Memory B cell (primary cell): ENCODE measurements around the gene KLRC2.
"Not testable (repeated sequence)": the region's sequence is repeated elsewhere in the genome, so short reads cannot be mapped to it uniquely, and the experiment has no call there.

Experiments used
- ATAC-seq: fragments of 150-1000 bp; cut with Tn5 transposase; 2 replicates; pipeline ENCODE4 v1.10.0; 2021; ENCODE audit warnings: low read depth, mild to moderate bottlenecking, moderate library complexity
- DNase-seq, 2 donors: peaks; one replicate each; pipeline ENCODE4 v3.0.0; 2022; ENCODE audit warnings: low spot score in 2 of 2
- H3K27ac Mint-ChIP-seq: one replicate; pipeline ENCODE4 v1.8.0; 2022; ENCODE audit warnings: mild to moderate bottlenecking, moderate library complexity, mixed read lengths
- H3K27me3 Mint-ChIP-seq: one replicate; pipeline ENCODE4 v1.8.0; 2022; ENCODE audit warnings: mixed read lengths
- H3K36me3 Mint-ChIP-seq: one replicate; pipeline ENCODE4 v1.8.0; 2022; ENCODE audit warnings: mild to moderate bottlenecking, mixed read lengths
- H3K4me1 Mint-ChIP-seq: one replicate; pipeline ENCODE4 v1.8.0; 2022; ENCODE audit warnings: mixed read lengths
- H3K4me3 Mint-ChIP-seq: one replicate; pipeline ENCODE4 v1.8.0; 2022; ENCODE audit warnings: mild to moderate bottlenecking, moderate library complexity, mixed read lengths
- H3K9me3 Mint-ChIP-seq: one replicate; pipeline ENCODE4 v1.8.0; 2022; ENCODE audit warnings: mixed read lengths

KLRC2 gene

DNA sequence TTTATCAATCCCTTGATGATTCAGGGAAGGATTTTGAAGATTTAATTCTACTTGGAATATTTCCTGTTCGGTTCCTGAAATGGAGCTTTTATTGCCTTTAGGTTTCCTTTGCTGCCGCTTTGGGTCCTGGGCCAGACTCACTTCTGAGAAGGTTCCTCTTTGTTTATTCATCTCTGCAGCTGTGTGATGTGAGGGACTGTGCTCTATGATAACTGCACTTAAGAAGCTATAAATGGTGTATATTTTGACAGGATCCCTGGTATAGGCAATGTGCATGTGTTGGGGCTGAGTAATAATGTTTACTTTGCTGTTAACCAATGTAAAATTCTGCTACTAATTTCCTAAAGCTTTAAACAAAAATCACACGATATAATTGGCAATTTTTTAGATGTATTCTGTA, at the start of gene KLRC2:
TSS of gene KLRC2 (minus strand) at position 195 of the 400 bp plus-strand sequence. CDS start at position 171, 24 bp downstream.
- peak; percentile 39 for ATAC-seq
- not testable (repeated sequence) for DNase-seq, H3K9me3 Mint-ChIP-seq, H3K36me3 Mint-ChIP-seq, H3K27me3 Mint-ChIP-seq, H3K4me1 Mint-ChIP-seq, H3K4me3 Mint-ChIP-seq, H3K27ac Mint-ChIP-seq

GRCh38 chr12:10481901-10482300, 46.1 kb upstream of the KLRC2 start:
- DNase-seq, ATAC-seq, H3K36me3 Mint-ChIP-seq, H3K4me3 Mint-ChIP-seq, H3K9me3 Mint-ChIP-seq, H3K27ac Mint-ChIP-seq, H3K4me1 Mint-ChIP-seq: not testable (repeated sequence)
- peaks cover 11% of the 10 kb centered on the region for H3K27me3 Mint-ChIP-seq

DNA sequence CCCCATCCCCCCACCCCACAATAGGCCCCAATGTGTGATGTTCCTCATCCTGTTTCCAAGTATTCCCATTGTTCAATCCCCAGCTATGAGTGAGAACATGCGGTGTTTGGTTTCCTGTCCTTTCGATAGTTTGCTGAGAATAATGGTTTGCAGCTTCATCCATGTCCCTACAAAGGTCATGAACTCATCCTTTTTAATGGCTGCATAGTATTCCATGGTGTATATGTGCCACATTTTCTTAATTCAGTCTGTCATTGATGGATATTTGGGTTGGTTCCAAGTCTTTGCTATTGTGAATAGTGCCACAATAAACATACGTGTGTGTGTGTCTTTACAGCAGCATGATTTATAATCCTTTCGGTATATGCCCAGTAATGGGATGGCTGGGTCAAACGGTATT, 37.0 kb upstream of the KLRC2 start:
- not testable (repeated sequence) for H3K27me3 Mint-ChIP-seq, H3K27ac Mint-ChIP-seq, H3K4me1 Mint-ChIP-seq, H3K9me3 Mint-ChIP-seq, DNase-seq, H3K4me3 Mint-ChIP-seq, ATAC-seq, H3K36me3 Mint-ChIP-seq

- Mint-ChIP-seq H3K4me3 (no peak overlapping the region), H3K36me3 (peaks cover 1% of the 10 kb centered on the region), H3K9me3 (peaks cover 3% of the 10 kb centered on the region), H3K27ac (no peak overlapping the region), H3K4me1 (no peaks in the 10 kb centered on the region), H3K27me3 (peaks cover 6% of the 10 kb centered on the region)
- ATAC-seq, result no peak
- no peak for DNase-seq
Observed at GRCh38 chr12:10469701-10470100, 33.9 kb upstream of the KLRC2 start.

DNA sequence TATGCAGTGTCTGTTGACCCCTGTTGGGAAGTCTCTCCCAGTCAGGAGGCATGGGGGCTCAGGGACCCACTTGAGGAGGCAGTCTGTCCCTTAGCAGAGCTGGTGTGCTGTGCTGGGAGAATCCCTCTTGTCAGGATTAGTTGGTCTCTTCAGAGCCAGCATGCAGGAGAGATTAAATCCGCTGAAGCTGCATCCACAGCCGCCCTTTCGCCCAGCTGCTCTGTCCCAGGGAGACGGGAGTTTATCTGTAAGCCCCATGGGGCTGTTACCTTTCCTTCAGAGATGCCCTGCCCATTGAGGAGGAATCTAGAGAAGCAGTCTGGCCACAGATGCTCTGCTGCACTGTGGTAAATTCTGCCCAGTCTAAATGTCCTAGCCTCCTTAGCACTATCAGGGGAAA, 30.5 kb upstream of the KLRC2 start:
- H3K4me1 Mint-ChIP-seq, result no peaks in the 10 kb centered on the region
- H3K36me3 Mint-ChIP-seq, result no peaks in the 10 kb centered on the region
- H3K27me3 Mint-ChIP-seq, result peaks cover 11% of the 10 kb centered on the region
- peaks cover 2% of the 10 kb centered on the region for H3K9me3 Mint-ChIP-seq
- H3K27ac Mint-ChIP-seq, result no peak overlapping the region
- DNase-seq (no peak), ATAC-seq (no peak)
- no peak overlapping the region for H3K4me3 Mint-ChIP-seq

GRCh38 chr12:10457760-10458159, 21.9 kb upstream of the KLRC2 start:
- Mint-ChIP-seq H3K4me3 (no peak overlapping the region), H3K27me3 (peaks cover 1% of the 10 kb centered on the region), H3K36me3 (peaks cover 2% of the 10 kb centered on the region), H3K27ac (no peak overlapping the region), H3K4me1 (no peaks in the 10 kb centered on the region), H3K9me3 (peaks cover 30% of the 10 kb centered on the region)
- no peak for DNase-seq
- no peak for ATAC-seq

DNA sequence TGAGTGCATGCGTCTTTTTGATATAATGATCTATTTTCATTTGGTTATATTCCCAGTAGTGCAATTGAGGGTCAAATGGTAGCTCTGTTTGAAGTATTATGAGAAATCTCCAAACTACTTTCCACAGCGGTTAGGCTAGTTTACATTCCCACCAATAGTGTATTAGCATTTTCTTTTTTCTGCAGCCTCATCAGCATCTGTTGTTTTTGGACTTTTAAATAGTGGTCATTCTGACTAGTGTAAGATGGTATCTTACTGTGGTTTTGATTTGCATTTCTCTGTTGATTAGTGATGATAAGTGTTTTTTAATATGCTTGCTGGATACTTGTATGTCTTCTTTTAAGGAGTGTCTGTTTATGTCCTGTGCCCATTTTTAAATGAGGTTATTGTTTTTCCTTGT, 21.0 kb upstream of the KLRC2 start:
- no peak overlapping the region for H3K27ac Mint-ChIP-seq
- no peaks in the 10 kb centered on the region for H3K4me1 Mint-ChIP-seq
- no peak for DNase-seq
- no peak for ATAC-seq
- peaks cover 2% of the 10 kb centered on the region for H3K36me3 Mint-ChIP-seq
- peaks cover 29% of the 10 kb centered on the region for H3K9me3 Mint-ChIP-seq
- H3K4me3 Mint-ChIP-seq, result no peak overlapping the region
- peaks cover 1% of the 10 kb centered on the region for H3K27me3 Mint-ChIP-seq

- Mint-ChIP-seq H3K36me3 (peaks cover 2% of the 10 kb centered on the region), H3K4me3 (no peak overlapping the region), H3K27me3 (no peaks in the 10 kb centered on the region), H3K4me1 (no peaks in the 10 kb centered on the region), H3K9me3 (peaks cover 28% of the 10 kb centered on the region), H3K27ac (no peak overlapping the region)
- no peak for ATAC-seq
- no peak for DNase-seq
Observed at GRCh38 chr12:10455766-10456165, 20.0 kb upstream of the KLRC2 start.

DNA sequence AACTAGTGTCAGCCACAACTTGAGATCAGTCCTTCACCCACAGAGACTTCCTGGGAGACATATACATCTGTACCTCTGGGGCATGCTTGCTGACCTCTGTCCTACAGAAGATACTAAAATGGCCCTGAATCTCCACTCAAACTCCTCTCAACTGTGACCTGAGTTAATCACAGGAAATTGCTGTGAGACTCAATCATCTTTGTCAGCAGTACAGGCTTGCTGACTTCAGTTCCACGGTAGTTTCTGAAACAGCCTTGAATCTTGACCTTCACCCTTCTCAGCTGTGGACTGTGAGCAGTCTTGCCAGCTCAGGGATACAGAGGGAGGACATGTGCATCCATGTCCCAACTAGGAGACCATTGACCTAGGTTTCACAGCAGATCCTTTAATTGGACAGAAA, 18.7 kb upstream of the KLRC2 start:
- no peaks in the 10 kb centered on the region for H3K4me1 Mint-ChIP-seq
- ATAC-seq (no peak), DNase-seq (no peak)
- H3K4me3 Mint-ChIP-seq, result no peak overlapping the region
- peaks cover 2% of the 10 kb centered on the region for H3K36me3 Mint-ChIP-seq
- no peaks in the 10 kb centered on the region for H3K27me3 Mint-ChIP-seq
- peaks cover 23% of the 10 kb centered on the region for H3K9me3 Mint-ChIP-seq
- H3K27ac Mint-ChIP-seq, result no peak overlapping the region

DNA sequence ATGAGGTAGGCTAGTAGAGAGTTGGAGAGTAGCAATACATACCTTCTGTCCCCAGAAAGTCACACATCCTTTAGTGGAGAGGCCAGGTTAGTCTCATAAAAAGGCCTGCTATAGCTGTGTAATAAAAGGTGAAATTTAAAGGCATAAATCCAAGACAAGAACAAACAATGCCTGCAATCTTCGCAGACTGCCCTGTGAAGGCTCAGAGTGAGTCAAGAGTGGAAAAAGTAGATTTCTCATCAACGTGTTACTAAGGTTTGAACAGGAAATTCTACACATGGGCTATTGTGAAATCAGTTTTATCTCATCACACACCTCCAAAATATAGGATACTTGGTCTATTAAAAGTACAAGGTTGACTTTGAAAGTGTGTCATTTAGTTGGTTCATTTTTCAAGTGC, 17.3 kb upstream of the KLRC2 start, which contains the start of gene KLRC1:
TSS of gene KLRC1 (minus strand) at position 222 of the 400 bp plus-strand sequence. CDS start 2,221 bp downstream, outside the sequence.
- ATAC-seq (no peak), DNase-seq (no peak)
- Mint-ChIP-seq H3K9me3 (peaks cover 17% of the 10 kb centered on the region), H3K27me3 (no peaks in the 10 kb centered on the region), H3K4me3 (no peak within 1 kb of the TSS), H3K27ac (no peak within 1 kb of the TSS), H3K36me3 (peaks cover 2% of the 10 kb centered on the region), H3K4me1 (no peaks in the 10 kb centered on the region)

- no peak for DNase-seq
- no peaks in the 10 kb centered on the region for H3K36me3 Mint-ChIP-seq
- no peaks in the 10 kb centered on the region for H3K4me1 Mint-ChIP-seq
- no peak overlapping the region for H3K27ac Mint-ChIP-seq
- no peak for ATAC-seq
- H3K4me3 Mint-ChIP-seq, result no peak overlapping the region
- H3K27me3 Mint-ChIP-seq, result no peaks in the 10 kb centered on the region
- H3K9me3 Mint-ChIP-seq, result no peaks in the 10 kb centered on the region
Observed at GRCh38 chr12:10448236-10448635, 12.4 kb upstream of the KLRC2 start.

DNA sequence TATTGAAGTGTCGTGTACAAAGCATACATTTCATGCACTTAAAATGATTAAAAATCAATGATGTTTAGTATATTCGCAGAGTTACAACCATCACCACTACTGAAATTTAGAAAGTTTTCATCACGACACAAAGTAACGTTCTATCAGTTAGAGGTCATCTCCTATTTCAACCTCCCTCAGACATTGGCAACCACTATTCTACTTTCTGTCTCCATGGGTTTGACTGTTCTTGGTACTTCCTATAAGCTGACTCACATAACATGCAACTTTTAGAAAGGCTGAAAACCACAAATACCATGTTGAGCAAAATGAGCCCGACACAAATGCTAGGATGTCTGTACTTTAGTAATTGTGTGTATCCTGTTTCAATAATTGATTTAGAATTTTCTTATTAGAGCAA, 10.2 kb upstream of the KLRC2 start:
- ATAC-seq, H3K4me1 Mint-ChIP-seq, H3K9me3 Mint-ChIP-seq, H3K4me3 Mint-ChIP-seq, DNase-seq, H3K27ac Mint-ChIP-seq, H3K36me3 Mint-ChIP-seq, H3K27me3 Mint-ChIP-seq: not testable (repeated sequence)

GRCh38 chr12:10441144-10441543, 5.3 kb upstream of the KLRC2 start:
- not testable (repeated sequence) for H3K4me1 Mint-ChIP-seq, H3K4me3 Mint-ChIP-seq, H3K27ac Mint-ChIP-seq, ATAC-seq, H3K27me3 Mint-ChIP-seq, H3K36me3 Mint-ChIP-seq, DNase-seq, H3K9me3 Mint-ChIP-seq

DNA sequence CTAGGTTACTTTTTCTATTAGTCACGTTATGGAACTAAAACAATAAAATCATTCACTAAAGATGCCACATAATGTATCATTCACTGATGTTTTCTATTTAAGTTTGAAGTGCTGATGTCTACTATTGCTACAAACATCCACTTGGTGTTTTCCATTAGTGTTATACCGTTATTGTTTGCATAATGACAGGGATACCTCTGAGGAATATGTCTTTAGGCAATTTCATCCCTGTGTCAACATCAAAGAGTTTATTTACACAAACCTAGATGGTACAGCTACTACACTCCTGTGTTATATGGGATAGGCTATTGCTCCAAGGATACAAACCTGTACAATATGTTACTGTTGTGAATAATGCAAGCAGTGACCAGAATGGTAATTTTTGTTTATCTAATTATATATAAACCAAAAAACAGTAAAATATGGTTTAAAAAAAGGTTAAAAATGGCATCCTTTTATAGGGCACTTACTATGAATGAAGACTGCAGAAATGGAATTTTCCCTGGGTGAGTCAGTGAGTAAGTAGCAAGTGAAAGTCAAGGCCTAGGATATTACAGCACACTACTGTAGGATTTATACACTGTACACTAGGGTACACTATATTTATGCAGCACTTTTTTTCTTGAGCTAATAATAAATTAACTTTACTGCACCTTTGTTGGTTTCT, 3.9 kb upstream of the KLRC2 start:
- not testable (repeated sequence) for H3K4me3 Mint-ChIP-seq, DNase-seq, ATAC-seq, H3K27ac Mint-ChIP-seq, H3K4me1 Mint-ChIP-seq, H3K9me3 Mint-ChIP-seq, H3K36me3 Mint-ChIP-seq, H3K27me3 Mint-ChIP-seq

DNA sequence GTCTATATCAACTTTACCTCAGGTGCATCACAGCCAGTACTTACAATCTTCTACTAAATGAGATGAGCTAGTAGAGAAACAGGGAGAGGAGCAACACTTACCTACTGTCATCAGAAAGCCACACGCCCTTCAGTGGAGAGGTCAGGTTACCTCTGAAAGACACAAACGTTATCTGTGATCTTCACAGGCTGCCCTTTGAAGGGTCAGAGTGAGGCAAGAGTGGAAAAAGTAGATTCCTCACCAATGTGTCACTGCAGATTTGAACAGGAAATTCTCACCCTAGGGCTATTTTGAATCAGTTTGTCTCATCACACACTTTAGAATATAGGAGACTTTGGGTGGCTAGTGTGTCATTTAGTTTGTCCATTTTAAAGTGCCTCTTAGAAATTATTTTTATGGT, 1.8 kb upstream of the KLRC2 start:
- not testable (repeated sequence) for H3K9me3 Mint-ChIP-seq, H3K36me3 Mint-ChIP-seq, DNase-seq, H3K27ac Mint-ChIP-seq, H3K4me1 Mint-ChIP-seq, H3K27me3 Mint-ChIP-seq, ATAC-seq, H3K4me3 Mint-ChIP-seq
